Activated CD4-positive, alpha-beta T cell treated with anti-CD3 and anti-CD28 coated beads, Interleukin-2, amount 50 U/mL, for 24 hours (primary cell): Measurements from ENCODE around the gene PARD3.

Source experiments
- DNase-seq, 2 donors: peaks; one replicate each; pipeline ENCODE4 v3.0.0-alpha.2; 2020; ENCODE audit warnings: low read depth in 1 of 2, low spot score in 1 of 2

PARD3 gene

GRCh38 chr10:34507217-34507616, 307.9 kb downstream of the PARD3 start:
- no peak for DNase-seq

GRCh38 chr10:34506786-34507185, 308.3 kb downstream of the PARD3 start:
- no peak for DNase-seq

- no peak for DNase-seq
These were observed 309.8 kb downstream of the PARD3 start for GRCh38 chr10:34505338-34505737.

- no peak for DNase-seq
These were observed 310.6 kb downstream of the PARD3 start for GRCh38 chr10:34504534-34504933.

DNA sequence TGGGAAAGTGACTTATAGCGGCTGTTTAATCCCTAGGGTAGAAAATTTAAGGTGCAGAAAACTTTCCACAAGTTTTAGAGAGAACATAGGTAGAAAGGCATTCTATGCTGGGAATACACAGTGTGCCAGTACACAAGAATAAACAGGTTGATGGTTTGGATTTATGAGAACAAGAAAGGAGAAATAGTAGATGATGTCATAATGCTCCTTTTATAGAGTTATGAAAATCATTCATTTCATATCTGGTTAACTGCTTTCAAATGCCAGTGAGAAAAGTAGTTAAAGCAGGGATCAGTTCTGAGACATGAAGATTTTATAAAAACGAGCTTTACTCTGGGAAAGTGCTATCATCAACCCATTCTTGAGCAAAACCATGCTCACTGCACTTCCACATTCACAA, 311.4 kb downstream of the PARD3 start:
- no peak for DNase-seq

GRCh38 chr10:34499612-34500279, 315.4 kb downstream of the PARD3 start:
- DNase-seq: no peak

- DNase-seq: no peak
These were observed 316.3 kb downstream of the PARD3 start for GRCh38 chr10:34498821-34499220.

DNA sequence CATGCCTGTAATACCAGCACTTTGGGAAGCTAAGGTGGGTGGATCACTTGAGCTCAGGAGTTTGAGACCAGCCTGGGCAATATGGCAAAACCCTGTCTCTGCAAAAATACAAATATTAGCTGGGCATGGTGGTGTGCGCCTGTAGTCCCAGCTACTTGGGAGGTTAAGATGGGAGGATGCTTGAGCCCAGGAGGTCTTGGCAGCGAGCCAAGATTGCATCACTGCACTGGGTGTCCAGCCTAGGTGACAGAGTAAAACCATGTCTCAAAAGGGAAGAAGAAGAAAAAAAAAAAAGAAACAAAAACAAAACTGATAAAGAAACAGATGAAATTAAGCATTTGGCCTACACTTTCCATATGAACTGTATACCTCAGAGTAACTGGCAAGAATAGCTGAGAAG, 319.2 kb downstream of the PARD3 start:
- no peak for DNase-seq

DNA sequence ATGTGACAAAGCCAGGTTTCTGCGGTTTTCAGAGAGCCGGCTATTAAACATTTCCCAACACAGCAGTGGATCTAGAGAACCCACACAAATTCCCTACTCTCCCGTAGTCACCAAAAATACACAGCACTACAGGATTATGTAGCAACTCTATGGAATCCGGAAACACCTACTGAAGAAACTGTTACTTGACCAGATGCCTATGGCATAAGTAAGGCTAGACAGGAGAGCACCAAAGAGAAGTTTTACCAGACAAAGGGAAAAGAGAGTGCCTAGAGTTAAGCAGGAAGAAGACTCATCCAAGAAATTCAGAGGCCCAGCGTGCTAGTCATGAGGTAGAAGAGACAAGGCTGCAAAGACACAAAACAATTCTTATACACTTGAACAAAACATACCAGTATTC, 321.1 kb downstream of the PARD3 start:
- no peak for DNase-seq

DNA sequence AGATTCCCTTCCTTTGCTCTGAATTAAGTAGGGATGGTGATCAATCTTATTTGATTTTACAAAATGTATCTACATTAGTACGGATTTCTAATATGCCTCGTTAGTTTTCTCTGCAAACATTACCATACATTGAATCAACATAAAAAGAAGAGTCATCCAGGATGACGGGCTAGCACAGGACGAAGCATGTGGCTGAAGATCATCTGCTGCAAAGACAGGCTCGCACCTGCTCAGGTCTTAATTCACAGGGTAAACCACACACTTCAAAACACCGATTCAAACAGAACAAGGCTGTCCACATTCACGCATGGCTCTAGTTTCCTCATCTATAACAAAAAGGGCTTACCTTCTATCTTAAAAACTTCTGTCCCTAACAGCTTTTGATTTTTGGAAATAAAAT, 323.0 kb downstream of the PARD3 start:
- DNase-seq: no peak

- no peak for DNase-seq
These were observed 323.4 kb downstream of the PARD3 start for GRCh38 chr10:34491678-34492077.

- no peak for DNase-seq
These were observed 324.9 kb downstream of the PARD3 start for GRCh38 chr10:34489973-34490745.

- no peak for DNase-seq
These were observed 325.7 kb downstream of the PARD3 start for GRCh38 chr10:34489411-34489810.

DNA sequence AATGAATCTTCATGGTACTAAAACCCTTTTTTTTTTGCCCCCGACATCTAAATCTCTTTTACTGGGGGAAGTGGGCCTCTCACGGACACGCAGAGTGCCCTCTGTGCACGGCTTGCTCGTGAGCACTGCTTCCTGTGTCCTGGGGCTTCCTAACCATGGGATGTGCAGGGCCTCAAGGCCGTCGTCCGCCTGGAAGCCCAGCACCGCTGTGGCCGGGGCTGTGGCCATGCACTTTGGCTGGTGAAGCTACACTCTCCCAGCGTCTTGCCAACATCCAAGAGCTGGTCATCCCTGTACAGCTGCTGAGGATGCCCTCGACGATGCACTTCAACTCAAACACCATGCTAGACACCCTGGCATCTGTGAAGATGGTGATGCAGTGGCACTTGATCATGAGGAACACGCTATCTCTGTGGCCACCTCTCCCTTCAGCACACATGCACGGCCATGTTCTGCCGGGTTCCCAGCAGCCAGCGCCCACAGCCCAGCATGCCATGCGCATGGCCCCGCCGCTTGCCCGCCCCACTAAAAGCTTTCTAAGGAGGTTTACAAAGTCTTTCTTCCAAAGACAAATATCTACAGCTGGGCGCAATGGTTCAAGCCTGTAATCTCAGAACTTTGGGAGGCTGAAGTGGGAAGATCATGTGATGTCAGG, 326.5 kb downstream of the PARD3 start:
- DNase-seq: no peak

DNA sequence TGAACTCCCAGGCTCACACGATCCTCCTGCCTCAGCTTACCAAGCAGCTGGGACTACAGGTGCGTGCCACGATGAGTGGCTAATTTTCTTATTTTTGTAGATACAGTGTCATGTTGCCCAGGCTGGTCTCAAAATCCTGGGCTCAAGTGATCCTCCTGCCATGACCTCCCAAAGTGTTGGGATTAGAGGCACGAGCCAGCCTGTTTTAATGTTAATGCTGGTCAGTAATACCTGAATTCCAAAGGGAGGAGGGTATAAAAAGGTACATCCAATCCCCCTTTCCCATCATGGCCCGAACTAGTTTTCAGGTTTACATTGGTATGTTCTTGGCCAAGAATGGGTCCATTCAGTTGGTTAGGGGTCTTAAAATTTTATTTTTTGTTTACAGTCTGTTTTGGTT, 329.1 kb downstream of the PARD3 start:
- DNase-seq: no peak

DNA sequence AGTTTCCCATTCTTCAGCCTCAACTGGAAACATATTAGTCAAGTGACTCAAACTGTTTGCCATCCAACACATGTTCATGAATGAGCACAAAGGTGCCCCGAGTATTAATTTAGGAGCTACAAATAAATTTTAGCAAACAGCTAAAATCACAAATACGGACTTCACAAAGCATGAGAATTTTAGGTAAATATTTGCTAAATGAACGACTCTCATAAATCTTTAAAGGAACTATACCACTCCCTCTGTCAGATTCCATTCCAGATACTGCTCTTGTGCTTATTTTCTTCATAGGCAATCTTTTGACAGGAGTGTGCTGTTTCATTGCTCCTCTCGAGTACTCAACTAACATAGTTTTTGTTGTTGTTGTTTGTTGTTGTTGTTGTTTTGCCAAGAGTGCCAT, 330.9 kb downstream of the PARD3 start:
- no peak for DNase-seq

- no peak for DNase-seq
These were observed 334.8 kb downstream of the PARD3 start for GRCh38 chr10:34480345-34480744.

DNA sequence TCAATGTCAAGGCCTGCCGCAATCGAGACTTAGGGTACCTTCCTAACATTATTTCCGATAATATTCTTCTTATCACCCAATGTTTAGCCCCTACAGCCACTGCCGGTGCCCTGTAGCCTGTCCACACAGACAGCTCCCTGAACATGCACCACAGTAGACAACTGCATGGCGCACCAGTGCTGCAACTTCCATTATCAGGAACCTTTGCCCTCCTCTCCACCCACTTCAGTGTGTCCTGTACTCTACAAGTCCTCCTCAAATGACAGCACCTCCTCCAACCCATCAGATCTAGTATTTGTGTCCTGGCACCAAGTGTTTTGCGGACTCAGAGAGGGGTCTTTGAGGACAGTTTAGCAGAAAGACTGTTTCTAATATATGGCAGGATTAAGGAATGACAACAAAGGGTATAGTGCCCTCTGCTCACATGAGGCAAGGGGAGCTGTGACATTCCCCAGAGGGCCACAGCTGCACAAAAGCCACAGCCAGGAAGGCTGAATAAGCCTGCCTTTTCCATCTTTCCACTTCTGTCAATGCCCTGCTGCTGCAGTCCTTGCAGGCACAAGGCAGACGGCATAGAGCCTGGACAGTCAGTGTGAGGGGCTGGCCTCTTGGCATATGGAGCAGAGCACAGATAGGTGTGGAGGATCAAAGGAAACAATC, 335.4 kb downstream of the PARD3 start:
- DNase-seq: no peak

- DNase-seq: no peak
These were observed 337.8 kb downstream of the PARD3 start for GRCh38 chr10:34477249-34477648.

GRCh38 chr10:34476608-34477007, 338.5 kb downstream of the PARD3 start:
- DNase-seq: no peak

DNA sequence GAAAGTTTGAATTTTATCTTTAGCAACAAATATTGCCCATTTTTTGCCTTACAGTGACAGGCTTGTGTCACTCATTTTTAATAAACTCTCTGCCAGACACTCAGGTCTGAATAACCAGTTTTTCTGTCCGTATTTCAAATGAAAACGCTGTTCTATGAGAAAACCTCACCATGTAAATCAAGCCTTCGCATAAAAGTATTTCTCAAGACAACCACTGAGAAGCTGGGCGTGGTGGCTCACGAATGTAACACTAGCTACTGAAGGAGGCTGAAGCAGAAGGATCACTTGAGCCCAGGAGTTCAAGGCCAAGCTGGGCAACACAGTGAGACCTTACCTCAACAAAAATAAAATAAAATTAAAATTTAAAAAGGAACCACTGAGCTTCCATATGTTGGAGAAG, 339.3 kb downstream of the PARD3 start:
- no peak for DNase-seq

- DNase-seq: no peak
These were observed 339.8 kb downstream of the PARD3 start for GRCh38 chr10:34475274-34475646.
